Right hindlimb (tissue), 1 donor: Measurements from ENCODE around the gene CREBL2.
"Not testable (repeated sequence)": the region's sequence is repeated elsewhere in the genome, so short reads cannot be mapped to it uniquely, and the experiment has no call there.

Source experiments
- DNase-seq: peaks from one replicate; pipeline ENCODE4 v3.0.0-alpha.2; 2018

The CREBL2 gene

DNA sequence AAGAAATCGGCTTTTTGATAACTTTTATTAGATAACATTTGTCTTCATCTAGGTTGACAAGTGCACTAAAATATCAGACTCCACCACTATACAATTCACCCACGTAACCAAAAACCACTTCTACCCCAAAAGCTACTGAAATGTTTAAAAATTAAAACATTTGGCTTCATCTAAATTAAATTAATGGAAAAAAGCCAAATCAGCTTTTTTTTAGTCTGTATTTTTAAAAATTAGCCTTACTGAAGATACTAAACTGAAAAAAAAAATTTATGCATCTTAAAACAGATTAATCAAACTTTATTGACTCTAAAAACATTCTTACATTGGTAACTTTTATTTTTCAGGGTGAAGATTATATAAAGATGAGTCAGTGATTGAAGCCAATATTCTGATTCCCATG lies 30.0 kb downstream of the CREBL2 start:
- no peak for DNase-seq

DNA sequence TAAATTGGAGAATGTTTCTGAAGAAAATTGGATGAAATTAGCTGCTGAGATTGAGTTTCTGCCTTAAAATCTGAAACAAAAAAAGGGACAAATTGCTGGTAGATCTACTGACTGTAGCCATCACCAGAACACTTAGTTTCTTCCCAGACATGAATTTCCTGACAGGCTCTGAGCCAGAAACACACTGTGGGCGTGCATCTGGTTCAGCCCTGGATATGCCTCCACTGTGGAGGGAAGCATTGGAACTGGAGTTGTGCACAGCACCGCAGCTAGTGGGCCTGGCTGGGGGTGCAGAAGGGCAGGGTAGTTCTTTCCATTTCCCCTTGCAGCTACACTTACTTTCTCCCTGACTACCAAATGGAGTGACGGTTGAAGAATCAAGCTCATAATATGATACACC lies 31.2 kb downstream of the CREBL2 start:
- DNase-seq: no peak

DNA sequence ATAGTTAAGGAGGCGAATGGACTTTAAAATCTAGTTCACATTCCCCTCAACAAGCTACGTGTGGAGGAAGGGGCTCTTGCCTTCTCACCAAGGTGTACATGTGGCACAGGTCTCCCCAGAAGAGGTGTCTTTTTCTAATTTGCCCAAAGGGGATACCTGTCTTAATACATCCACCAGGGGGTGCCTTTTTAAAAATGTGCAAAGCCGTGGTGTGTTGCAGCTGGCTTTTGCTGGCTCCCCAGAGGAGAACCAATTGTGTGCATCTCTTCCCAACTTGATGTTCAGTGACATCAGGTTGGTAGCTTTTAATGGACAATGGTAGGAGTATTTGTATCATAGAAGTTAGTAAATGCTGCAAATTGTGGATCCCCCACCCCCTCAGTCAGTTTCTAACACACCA lies 33.8 kb downstream of the CREBL2 start:
- DNase-seq: no peak

DNA sequence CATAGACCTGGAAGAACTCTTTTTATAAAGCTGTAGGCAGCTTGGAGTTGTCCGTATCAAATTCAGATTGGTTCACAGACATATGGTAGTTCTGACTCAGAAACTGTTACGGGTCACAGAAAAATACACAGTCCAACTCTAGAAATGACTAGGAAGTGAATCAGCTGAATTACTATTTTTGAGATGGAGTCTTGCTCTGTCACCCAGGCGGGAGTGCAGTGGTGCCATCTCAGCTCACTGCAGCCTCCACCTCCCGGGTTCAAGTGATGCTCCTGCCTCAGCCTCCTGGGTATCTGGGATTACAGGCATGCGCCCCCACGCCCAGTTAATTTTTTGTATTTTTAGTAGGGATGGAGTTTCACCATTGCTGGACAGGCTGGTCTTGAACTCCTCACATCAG lies 34.3 kb downstream of the CREBL2 start:
- DNase-seq: not testable (repeated sequence)

DNA sequence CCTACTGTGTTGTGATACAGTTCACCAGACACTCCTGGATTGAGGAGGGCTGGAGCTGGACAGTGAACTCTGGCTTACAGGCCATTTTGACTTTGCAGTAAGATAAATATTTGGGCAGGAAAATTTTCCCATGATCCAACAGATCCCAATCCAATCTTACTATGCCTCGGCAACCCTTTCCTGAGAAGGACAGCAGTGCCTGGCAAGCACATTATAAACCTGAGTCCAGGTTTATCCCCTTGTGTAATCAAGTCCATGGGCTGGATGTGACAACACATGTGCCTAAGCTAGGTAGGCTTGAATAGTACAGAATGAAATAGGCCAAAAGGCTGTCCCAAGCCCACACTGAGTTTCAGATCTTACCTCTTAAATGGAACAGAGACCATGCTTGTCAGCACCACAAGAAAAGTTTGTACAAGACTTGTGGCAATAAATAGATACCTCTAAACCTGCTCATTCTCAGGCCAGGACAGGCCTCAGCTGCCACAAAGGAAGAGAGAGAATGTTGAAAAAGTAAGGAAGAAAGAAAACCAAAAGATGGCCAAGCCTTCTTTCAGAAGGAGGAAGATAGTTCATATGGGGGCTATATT lies 34.9 kb downstream of the CREBL2 start:
- DNase-seq: no peak

DNA sequence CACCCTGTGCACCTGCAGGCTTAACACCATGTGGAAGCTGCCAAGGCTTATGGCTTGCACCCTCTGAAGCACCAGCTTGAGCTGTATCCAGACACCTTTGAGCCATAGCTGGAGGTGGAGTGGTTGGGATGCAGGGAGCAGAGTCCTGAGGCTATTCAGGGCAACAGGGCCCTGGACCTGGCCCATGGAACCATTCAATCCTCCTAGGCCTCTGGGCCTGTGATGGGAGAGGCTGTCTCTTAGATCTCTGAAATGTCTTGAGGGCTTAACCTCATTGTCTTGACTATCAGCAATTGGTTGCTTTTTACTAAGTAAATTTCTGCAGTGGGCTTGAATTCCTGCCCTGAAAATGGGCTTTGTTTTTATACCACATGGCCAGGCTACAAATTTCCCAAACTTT lies 36.6 kb downstream of the CREBL2 start:
- no peak for DNase-seq

DNA sequence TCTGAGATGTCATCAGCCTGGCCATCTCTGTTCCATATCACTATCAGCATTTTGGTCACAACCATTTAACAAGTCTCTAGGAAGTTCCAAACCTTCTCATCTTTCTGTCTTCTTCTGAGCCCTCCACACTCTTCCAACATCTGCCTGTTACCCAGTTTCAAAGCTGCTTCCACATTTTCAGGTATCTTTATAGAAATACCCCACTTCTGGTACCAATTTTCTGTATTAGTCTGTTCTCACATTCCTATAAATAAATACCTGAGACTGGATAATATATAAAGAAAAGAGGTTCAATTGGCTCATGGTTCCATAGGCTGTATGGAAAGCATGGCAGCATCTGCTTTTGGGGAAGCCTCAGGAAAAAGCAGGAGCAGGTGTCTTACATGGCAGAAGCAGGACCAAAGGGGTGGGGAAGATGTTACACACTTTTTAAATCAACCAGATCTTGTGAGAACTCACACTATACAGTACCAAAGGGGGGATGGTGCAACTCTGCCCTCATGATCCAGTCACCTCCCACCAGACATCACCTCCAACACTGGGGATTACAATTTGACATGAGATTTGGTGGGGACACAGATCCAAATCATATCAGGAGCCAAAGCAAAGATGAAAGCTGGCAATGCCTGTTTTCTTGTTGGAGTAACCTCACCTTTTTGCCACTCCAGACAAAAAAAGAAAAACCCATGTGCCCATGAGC lies 37.4 kb downstream of the CREBL2 start:
- no peak for DNase-seq

DNA sequence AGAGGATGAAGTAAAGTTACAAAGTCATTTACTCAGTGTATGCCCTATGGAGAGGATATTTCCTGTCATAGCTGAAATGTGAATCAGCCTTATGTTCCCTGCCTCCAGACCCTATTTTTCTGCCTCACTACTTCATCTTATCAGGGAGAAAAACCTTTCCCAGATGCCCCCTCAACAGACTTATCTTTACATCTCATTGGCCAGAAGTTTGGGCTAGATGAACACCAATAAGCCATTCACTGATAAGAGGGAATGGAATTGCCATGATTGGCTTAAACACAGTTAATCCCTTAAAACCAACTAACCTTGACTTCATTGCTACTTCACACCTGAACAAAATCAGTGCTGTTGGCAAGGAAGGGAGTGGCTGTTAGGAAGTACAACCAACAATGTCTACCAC lies 40.1 kb downstream of the CREBL2 start:
- no peak for DNase-seq

DNA sequence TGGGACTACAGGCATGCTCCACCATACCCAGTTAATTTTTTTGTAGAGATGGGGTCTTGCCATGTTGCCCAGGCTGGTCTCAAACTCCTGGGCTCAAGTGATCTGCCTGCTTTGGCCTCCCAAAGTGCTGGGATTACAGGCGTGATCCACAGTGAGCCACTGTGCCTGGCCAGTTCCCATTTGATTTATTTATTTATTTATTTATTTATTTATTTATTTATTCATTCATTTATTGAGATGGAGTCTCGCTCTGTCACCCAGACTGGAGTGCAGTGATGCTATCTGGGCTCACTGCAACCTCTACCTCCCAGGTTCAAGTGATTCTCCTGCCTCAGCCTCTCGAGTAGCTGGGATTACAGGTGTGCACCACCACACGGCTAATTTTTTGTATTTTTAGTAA lies 41.0 kb downstream of the CREBL2 start:
- not testable (repeated sequence) for DNase-seq

DNA sequence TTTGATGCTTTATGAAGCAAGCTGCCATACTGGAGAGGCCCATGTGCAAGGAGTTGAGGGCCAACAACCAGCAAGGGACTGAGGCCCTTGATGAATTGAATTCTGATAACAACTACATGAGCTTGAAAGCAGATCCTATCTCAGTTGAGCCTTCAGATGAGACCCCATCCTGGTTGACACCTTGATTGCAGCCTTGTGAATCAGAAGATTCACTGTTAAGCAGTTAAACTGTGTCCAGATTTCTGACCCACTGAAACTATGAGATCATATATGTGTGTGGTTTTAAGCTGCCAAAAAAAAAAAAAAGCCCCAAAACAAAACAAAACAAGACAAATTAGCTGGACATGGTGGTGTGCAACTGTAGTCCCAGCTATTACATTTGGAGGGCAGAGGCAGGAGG lies 42.2 kb downstream of the CREBL2 start:
- no peak for DNase-seq

DNA sequence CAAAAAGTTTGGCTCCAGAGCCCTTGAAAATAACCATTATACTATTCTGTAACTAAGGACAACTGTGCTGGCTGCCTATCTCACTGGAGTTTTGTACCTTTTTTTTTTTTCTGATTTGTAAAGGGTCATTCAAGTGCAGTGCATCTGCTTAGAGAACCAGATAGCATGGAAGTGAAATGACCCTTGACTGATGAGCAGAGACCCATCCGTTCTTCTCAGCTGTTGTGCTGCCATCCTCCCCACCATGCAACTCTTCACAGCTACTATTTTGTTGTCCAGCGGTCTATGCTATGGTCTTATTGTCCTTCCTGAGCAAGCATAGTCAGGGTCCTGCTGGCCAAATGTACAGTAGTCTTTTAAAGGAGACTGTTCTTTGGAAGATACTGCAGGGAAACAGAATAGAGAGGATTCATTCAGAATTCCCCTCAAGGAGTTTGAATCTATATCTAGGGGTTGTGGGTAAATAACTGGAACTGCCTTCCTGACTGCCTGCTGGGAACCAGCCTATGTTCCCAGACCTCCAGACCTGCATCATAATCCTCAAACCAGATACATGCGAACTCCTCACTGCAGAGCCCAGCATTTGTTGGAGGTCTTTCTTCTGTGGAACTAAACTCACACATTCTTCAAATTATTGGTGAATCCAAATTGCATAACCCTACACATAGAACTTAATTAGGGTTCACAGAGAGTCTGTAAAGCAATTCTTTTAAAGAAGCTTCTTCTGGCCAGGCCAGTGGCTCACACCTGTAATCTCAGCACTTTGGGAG lies 43.2 kb downstream of the CREBL2 start:
- no peak for DNase-seq

DNA sequence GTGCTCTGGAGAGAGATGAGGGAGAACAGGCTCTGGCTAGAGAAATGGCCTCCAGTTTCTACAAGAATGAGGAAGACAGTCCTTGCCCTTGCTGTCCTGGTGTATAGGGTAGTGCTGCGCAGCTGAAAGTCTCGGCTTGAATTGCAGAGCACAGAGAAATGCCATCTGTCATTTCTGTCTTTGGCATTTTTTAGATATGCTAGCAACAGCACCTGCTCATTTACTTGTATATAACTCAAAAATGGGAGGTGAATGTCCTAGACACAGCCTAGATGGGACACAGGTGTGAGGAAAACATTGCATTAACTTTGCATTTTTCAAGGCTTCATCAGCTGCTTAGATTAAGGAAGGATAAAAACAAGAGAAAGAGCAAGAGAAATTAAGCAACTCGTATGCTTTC lies 48.5 kb downstream of the CREBL2 start:
- no peak for DNase-seq

DNA sequence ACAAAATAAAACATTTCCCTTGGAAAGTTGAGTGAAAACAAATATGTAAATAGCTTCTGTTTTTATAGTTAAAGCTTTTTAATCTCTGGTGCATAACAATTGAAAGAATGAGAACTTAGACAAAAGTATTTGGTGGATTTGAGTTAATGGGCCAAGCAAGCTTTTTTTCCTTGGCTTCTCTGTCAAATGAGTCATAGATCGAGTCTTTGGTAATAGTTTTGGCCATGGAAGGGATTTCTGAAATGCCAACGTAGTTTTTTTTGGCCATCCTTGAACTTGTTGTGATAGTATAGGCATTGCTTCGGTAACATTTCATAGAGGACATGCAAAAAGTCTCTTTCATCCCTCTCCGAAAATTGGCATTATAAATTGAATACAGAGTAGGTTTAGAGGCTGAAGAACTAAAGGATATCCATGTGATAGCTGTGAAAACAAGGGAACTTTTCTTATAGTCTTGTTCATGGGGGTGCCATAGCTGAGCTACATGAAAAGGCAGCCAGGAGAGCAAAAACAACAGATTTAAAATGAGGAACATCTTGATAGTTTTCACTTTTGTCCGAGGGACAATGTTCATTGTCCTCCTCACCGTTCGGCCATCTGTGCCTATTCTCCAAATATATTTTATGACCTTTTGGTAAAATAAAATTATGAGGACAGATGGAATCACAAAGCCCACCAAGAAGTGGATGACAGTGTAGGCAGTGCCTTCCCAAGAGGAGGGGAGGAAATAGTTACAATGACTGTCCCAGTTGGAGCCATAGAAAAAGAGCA lies 49.6 kb downstream of the CREBL2 start:
- no peak for DNase-seq

DNA sequence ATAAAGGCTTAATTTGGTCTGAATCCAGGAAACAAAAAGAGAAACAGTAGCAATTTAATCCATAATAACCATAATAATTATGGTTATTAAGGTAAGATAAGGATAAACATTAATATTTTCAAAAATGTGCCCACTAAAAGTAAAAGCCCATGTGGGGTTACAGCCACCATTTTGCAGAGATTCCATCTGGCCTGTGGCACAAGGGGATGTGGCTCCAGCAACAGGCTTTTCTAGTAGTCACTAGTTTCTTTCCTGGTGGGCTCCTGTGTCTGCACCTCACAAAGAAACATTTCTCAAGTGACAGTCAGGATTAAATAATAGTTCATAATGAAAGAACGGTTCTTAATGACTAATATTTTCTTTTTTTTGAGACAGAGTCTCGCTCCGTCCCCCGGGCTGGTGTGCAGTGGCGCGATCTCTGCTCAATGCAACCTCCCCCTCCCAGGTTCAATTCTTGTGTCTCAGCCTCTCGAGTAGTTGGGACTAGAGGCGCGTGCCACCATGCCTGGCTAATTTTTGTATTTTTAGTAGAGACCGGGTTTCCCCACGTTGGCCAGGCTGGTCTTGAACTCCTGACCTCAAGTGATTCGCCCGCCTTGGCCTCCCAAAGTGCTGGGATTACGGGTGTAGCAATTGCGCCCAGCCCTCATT lies 52.1 kb downstream of the CREBL2 start:
- no peak for DNase-seq

DNA sequence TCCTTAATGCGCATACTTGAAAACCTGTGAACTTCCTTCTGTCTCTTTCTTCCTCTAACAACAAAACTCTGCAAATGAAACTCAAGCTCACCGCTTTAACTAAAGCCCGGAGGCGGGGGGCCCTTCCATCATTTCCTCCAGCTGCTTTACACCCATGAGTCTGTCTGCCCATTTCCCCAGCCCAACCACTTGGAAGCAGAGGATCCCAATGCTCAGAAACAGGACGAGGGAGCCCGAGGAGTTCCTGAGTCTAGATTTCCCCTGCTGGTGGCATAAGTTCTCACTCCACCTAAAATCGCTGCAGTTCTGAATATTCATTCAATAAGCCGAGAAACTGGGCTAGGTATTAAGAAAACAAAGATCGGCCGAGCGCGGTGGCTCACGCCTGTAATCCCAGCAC lies 53.5 kb downstream of the CREBL2 start:
- no peak for DNase-seq

DNA sequence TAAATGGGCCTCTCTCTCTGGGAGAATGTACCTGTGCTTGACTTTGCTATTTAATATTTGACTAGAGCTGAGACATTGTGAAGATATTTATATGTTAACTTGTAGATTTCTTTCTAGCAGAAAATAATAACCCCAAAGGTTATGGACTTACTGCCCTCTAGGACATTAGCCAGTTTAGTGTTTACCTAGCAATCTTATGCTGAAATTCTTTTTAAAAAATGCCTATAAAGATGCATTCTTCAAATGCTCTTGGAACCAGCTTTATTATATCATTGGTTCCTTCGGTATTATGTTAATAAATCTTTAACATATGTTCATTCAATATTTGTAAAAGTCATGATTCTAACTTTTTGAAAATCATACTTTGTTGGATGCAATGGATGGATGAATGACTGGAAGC lies 56.3 kb downstream of the CREBL2 start:
- DNase-seq: no peak

DNA sequence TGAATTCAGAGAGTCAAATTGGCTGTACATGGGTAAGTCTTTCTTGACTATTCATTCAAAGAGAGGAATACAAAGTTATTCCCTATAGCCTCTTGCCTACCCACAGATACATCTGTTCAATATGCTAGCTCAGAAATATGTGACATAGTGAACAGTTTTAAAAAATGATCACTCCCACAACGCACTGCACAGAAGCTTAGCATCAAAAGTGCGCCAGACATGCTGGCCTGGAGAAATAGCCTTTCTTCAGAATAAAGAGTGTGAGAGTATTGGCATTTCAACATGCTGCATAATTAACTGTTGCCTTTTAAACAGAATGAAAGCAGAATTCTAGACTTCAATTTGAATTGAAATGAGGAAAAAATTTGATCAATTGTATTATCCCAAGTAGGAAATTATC lies 57.3 kb downstream of the CREBL2 start:
- no peak for DNase-seq

DNA sequence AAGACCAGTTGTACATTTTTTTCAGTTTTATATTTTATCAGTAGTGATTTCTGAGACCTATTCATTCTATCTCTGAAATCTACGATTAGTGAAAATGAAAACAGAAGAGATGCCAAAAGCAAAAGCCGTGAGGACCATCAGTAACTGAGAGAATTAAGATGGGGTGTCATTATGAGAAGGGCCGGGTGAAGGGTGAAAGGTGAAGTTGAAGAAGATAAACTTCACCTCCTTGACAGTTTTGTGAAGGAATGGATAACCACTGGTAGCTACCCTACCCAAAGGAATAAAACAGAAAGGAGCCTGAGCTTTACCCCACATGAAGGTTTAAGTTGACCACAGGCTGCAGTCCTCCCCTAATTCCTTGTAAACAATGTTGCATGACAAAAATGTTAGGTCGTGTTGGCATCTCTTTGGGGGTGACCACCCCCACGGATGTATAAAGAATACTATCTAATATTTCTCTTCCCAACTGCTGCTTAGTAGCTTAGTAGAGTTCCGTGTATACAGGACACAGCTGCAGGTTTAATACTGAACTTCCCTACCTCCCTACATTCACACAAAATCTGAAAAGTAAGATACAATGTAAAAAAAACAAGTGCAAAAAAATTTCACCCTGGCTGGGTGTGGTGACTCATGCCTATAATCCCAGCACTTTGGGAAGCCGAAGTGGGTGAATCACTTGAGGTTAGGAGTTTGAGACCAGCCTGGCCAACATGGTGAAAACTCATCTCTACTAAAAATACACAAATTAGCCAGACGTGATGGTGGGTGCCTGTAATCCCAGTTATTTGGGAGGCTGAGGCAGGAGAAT lies 60.4 kb downstream of the CREBL2 start:
- DNase-seq: no peak

DNA sequence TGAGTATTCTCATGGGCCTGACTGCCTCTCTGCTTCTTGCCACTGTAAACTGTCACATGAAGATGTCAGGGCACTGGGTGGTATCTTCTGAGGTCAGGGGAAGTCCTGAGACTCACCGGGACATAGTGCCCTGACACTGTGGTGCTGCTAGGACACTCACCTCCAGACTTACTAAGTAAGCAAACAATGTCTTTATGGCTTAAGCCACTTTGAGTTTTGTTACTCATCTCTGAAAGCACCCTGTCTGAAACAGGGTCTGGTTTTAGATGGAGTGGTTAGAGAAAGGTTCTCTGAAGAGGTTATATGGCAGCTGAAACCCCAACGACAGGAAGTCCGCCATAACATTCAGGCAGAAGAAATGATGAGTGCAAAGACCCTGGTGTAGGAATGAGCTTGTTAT lies 61.6 kb downstream of the CREBL2 start:
- DNase-seq: no peak

DNA sequence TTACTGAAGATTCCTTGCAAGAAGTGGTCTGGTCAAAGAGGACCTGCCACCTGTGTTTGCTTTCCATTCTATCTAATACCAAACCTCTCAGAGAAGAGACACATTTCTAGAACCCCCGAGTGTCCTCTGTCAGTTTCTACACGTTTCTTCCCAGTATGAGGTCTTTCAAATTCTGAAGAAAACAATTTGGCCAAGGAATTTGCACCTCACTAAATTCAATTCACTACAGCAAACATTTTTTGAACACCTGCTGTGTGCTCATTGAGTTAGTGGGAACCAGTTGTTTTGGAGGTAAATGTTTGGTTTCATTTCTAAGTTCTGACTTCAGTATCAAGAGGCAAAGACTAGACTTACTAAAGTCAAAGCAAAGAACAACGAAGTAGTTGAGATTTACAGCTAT lies 64.9 kb downstream of the CREBL2 start:
- no peak for DNase-seq

DNA sequence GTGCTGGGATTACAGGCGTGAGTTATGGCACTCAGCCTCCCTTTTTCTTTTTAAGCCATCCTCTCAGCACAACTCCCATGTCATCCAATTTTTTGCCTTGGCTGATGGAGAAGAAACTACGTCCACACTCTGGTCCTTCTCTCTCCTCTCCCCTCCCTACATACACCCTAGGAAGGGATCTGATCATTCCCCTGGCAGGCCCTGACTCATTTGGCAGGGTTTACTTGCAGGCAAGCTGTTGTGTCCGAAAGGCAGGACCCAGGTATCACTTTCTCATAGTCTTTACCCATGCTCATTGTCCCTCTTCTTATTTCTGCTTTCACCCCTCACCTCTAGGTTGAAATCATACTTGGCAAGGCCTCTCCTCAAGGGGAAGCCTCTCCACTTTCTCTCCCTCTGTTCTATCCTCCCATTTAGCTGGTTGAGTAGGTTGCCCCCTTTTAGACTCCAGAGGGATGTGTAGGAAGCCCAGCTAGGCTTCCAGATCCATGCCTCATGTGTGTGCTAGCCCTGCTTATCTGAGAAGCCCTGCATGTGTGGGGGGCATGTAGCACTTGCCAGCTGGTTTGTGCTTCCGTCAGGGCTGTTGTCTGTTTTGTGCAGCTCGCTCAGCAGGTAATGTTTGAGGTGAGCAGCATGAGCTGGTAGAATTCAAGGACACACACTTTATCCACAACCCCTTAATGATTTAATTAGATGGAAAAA lies 69.5 kb downstream of the CREBL2 start:
- no peak for DNase-seq
